T-helper 9 cell (primary cell): ENCODE data around the gene NEK5.
"Not testable (repeated sequence)": the region's sequence is repeated elsewhere in the genome, so short reads cannot be mapped to it uniquely, and the experiment has no call there.

Source experiments
- DNase-seq: peaks from one replicate; pipeline ENCODE4 v3.0.0-alpha.2; 2020

The NEK5 gene

GRCh38 chr13:52136763-52137162, 7.9 kb upstream of the NEK5 start:
- DNase-seq, result no peak

- DNase-seq, result no peak
Observed at GRCh38 chr13:52130641-52131040, 1.8 kb upstream of the NEK5 start.

GRCh38 chr13:52127783-52128702, 830 bp downstream of the NEK5 start:
- peak; percentile 23 for DNase-seq

GRCh38 chr13:52127378-52127777, 1.5 kb downstream of the NEK5 start:
- no peak for DNase-seq

- no peak for DNase-seq
Observed at GRCh38 chr13:52125547-52125946, 3.3 kb downstream of the NEK5 start.

GRCh38 chr13:52118595-52118994, 10.3 kb downstream of the NEK5 start:
- DNase-seq, result no peak

GRCh38 chr13:52118095-52118494, 10.8 kb downstream of the NEK5 start:
- no peak for DNase-seq

GRCh38 chr13:52112591-52112990, 16.3 kb downstream of the NEK5 start:
- DNase-seq, result no peak

- no peak for DNase-seq
Observed at GRCh38 chr13:52109116-52109670, 19.7 kb downstream of the NEK5 start.

GRCh38 chr13:52105841-52106240, 23.0 kb downstream of the NEK5 start:
- DNase-seq, result no peak

GRCh38 chr13:52104624-52105023, 24.2 kb downstream of the NEK5 start:
- no peak for DNase-seq

GRCh38 chr13:52103386-52103785, 25.5 kb downstream of the NEK5 start:
- DNase-seq, result no peak

GRCh38 chr13:52102423-52102822, 26.4 kb downstream of the NEK5 start:
- DNase-seq, result not testable (repeated sequence)

- no peak for DNase-seq
Observed at GRCh38 chr13:52097197-52097596, 31.7 kb downstream of the NEK5 start.

GRCh38 chr13:52096748-52097147, 32.1 kb downstream of the NEK5 start:
- no peak for DNase-seq

GRCh38 chr13:52096062-52096461, 32.8 kb downstream of the NEK5 start:
- DNase-seq, result no peak

- DNase-seq, result no peak
Observed at GRCh38 chr13:52092087-52092486, 36.8 kb downstream of the NEK5 start.

- DNase-seq, result no peak
Observed at GRCh38 chr13:52091473-52091872, 37.4 kb downstream of the NEK5 start.

- DNase-seq, result no peak
Observed at GRCh38 chr13:52085421-52085820, 43.5 kb downstream of the NEK5 start.

GRCh38 chr13:52084981-52085380, 43.9 kb downstream of the NEK5 start:
- DNase-seq, result not testable (repeated sequence)

- DNase-seq, result no peak
Observed at GRCh38 chr13:52082601-52083000, 46.3 kb downstream of the NEK5 start.

- not testable (repeated sequence) for DNase-seq
Observed at GRCh38 chr13:52079891-52080290, 49.0 kb downstream of the NEK5 start.

- DNase-seq, result no peak
Observed at GRCh38 chr13:52070929-52071523, 57.8 kb downstream of the NEK5 start.

GRCh38 chr13:52067237-52067636, 61.6 kb downstream of the NEK5 start:
- no peak for DNase-seq
